Activated CD8-positive, alpha-beta T cell treated with anti-CD3 and anti-CD28 coated beads, Interleukin-2, amount 10 ng/mL, durations not matched to agents 7 days and 5 days (primary cell): ENCODE measurements around the gene SIGLEC11. TPM values are rescaled to one million over a fixed set of nuclear protein-coding genes. Genes with fewer than 3 reads are reported as not detected.
A peak's percentile ranks its signal among the peaks of the same experiment; 100 is the strongest.
"Not testable (repeated sequence)": the region's sequence is repeated elsewhere in the genome, so short reads cannot be mapped to it uniquely, and the experiment has no call there.

Experiments
- ATAC-seq: fragments of 150-1000 bp; cut with Tn5 transposase; one replicate; pipeline ENCODE4 v1.10.0; 2021; ENCODE audit warnings: moderate library complexity
- CTCF ChIA-PET: fragments of 350-600 bp; sonication (Branson Sonifier 250); formaldehyde crosslinking; loops from one replicate; lab custom pipeline; 2021; ENCODE audit warnings: antibody characterized with exemption; lab: Charles Lee
- POLR2A ChIA-PET: fragments of 350-600 bp; sonication (Branson Sonifier 250); formaldehyde crosslinking; loops from one replicate; lab custom pipeline; 2021; ENCODE audit warnings: antibody characterized with exemption; lab: Charles Lee
- DNase-seq: peaks from one replicate; pipeline ENCODE4 v3.0.0-alpha.2; 2020
- H3K27ac Mint-ChIP-seq: one replicate; pipeline ENCODE4 v1.8.0; 2021; ENCODE audit warnings: mild to moderate bottlenecking, mixed read lengths
- H3K27me3 Mint-ChIP-seq: one replicate; pipeline ENCODE4 v1.8.0; 2021; ENCODE audit warnings: low read depth, mixed read lengths
- H3K36me3 Mint-ChIP-seq: one replicate; pipeline ENCODE4 v1.8.0; 2021; ENCODE audit warnings: low read depth, mixed read lengths
- H3K4me1 Mint-ChIP-seq: one replicate; pipeline ENCODE4 v1.8.0; 2021; ENCODE audit warnings: low read depth, mixed read lengths
- H3K4me3 Mint-ChIP-seq: one replicate; pipeline ENCODE4 v1.8.0; 2021; ENCODE audit warnings: mild to moderate bottlenecking, mixed read lengths
- H3K9me3 Mint-ChIP-seq: one replicate; pipeline ENCODE4 v1.8.0; 2022; ENCODE audit warnings: mixed read lengths; ENCODE audit not compliant: insufficient read depth
- total RNA-seq, 2 experiments: library from RNA; stranded (reverse); gene quantifications; one replicate each; pipeline ENCODE4 v1.2.3, GENCODE V29; 2021

SIGLEC11 gene
- total RNA-seq, 2 experiments from 2014 or later: not detected

DNA sequence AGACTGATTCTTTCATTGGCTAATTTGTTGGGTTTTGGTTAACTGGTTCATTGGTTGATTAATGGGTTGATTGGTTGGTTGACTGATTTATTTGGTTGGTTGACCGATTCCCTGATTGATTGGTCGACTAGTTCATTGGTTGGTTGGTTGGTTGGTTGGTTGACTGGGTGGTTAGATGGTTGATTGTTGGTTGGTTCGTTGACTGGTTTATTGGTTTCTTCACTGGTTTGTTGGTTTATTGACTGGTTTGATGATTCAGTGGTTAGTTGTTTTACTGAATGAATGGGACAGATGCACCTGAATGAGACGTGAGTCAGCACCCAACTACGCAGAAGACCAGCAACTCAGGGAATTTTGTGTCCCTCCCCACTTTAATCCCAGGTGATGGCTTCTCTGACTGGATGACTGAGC is 28.9 kb downstream of the SIGLEC11 start:
- CTCF ChIA-PET: no interaction called here
- peak overlapping the region; percentile 22 for H3K27ac Mint-ChIP-seq
- POLR2A ChIA-PET: no interaction called here

DNA sequence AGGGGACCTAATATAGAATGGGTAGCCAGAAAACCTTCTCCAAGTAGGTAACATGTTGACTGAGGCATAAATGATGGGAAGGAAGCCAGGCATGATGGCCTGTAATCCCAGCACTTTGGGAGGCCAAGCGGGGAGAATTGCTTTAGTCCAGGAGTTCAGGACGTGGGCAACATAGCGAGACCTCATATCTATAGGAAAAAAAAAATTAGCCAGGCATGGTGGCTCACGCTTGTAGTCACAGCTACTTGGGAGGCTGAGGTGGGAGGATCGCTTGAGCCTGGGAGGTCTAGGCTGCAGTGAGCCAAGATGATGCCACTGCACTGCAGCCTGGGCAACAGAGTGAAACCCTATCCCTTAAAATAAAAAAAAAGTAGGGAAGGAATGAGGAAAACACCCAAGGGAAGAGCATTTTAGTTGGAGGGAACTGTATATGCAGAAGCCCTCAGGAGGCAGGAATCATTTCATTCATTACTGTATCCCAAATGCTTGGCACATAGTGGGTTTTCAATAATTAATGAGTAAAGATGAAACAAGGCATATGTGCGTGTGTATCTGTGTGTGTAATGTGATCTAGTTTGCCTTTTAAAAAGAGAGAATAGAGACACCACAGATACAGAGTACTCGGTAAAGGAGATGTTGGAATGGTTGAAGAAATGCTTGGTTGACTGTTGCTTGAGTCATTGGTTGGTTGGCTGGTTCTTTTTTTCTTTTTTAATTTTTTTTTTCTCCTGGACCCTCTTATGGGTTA is 29.5 kb downstream of the SIGLEC11 start:
- ChIA-PET CTCF (no interaction called here), POLR2A (no interaction called here)
- peak overlapping the region; percentile 19 for H3K4me3 Mint-ChIP-seq
- peak overlapping the region; percentile 3 for H3K27ac Mint-ChIP-seq
- no peaks in the 10 kb centered on the region for H3K9me3 Mint-ChIP-seq
- H3K4me1 Mint-ChIP-seq: peaks cover 61% of the 10 kb centered on the region
- DNase-seq: no peak
- peaks cover 44% of the 10 kb centered on the region for H3K36me3 Mint-ChIP-seq
- no peak for ATAC-seq
- H3K27me3 Mint-ChIP-seq: peaks cover 3% of the 10 kb centered on the region

More for the DNA sequence above, 28.9 kb downstream of the SIGLEC11 start:
- H3K9me3 Mint-ChIP-seq: no peaks in the 10 kb centered on the region
- peaks cover 5% of the 10 kb centered on the region for H3K27me3 Mint-ChIP-seq
- H3K4me3 Mint-ChIP-seq: peak overlapping the region; percentile 19
- DNase-seq (no peak), ATAC-seq (no peak)
- peaks cover 56% of the 10 kb centered on the region for H3K4me1 Mint-ChIP-seq
- peaks cover 40% of the 10 kb centered on the region for H3K36me3 Mint-ChIP-seq

DNA sequence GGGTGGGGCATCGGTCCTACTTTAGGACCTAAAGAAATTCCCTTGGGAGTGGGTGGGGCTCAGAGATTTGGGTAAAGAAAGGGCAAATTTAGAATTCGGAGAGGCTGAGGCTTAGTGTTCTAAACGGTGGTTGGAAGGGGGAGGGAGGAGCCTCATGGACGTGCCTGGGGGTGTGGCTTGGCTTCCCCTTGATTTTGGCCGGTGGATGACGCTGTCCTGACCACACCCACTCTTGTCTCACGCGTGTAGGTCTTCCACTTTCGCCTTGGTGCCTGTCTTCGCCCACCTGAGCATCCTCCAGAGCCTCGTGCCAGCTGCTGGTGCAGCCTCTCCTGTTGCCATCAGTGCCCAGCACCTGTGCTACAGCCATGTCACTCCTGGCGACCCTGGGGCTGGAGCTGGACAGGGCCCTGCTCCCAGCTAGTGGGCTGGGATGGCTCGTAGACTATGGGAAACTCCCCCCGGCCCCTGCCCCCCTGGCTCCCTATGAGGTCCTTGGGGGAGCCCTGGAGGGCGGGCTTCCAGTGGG is 30.4 kb downstream of the SIGLEC11 start:
- Mint-ChIP-seq H3K4me3 (peak overlapping the region; percentile 97), H3K9me3 (no peaks in the 10 kb centered on the region), H3K27me3 (no peaks in the 10 kb centered on the region), H3K27ac (peak overlapping the region; percentile 30), H3K36me3 (peaks cover 49% of the 10 kb centered on the region), H3K4me1 (peaks cover 65% of the 10 kb centered on the region)
- ATAC-seq (no peak), DNase-seq (peak; percentile 26)
- ChIA-PET CTCF (interaction anchor here (1.0 kb wide), 1 partner anchor 67 kb away, joined by 3 read pairs; no protein-coding TSS in a partner anchor), POLR2A (interaction anchor here (1.1 to 2.5 kb wide), 3 partner anchors 19 to 205 kb away, joined by 3 to 16 read pairs (median 14); partner anchors contain the start of genes AKT1S1 and TBC1D17)

DNA sequence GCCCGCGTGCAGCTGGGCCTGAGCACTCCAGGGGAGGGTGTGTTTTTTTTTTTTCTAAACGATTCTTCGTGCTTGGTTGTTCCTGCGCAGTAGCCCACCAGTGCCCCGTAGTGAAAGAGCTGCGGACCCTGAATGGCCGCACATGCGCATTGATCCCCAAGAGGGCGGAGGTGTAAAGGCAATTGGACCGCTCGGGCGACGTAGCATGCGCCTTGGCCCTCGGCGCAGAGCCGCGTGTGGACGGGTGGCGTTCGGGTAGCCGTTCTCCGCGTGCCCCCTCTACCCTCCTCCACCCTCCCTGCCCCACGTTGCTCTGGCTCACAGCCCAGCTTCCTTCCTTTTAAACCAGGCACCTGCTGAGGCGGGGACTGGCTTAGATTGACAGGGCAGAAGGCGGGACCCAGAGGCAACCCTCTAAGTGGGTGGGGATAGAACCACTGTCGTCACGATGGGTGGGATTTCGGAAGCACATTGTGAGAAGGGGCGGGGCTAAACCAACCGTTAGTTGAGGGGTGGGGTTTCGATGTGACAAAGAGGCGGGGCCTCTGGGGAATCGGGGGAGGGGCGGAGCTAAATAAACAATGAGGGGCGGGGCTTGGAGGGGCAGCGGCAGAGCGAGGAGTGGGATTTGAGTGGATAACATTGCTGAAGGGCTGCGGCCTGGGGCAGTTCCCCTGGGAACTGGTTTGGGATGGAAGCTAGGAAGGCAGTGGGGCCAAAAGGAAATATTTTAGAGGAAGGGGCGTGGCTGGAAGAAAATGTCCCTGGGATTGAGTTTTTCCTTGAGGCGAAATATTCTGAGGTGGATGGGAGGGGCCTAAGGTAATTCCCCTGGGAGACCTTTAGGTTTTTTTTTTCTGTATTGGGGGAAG is 31.1 kb downstream of the SIGLEC11 start:
- CTCF ChIA-PET: interaction anchor here (1.0 to 3.3 kb wide), 3 partner anchors 8 to 96 kb away, joined by 3 to 11 read pairs (median 3); partner anchors contain the start of genes VRK3 and ZNF473
- Mint-ChIP-seq H3K27me3 (no peaks in the 10 kb centered on the region), H3K9me3 (no peaks in the 10 kb centered on the region), H3K4me1 (peaks cover 70% of the 10 kb centered on the region), H3K27ac (peak overlapping the region; percentile 99), H3K4me3 (peak overlapping the region; percentile 97), H3K36me3 (peaks cover 52% of the 10 kb centered on the region)
- DNase-seq (peak; percentile 97), ATAC-seq (peak; percentile 84)
- POLR2A ChIA-PET: interaction anchor here (0.8 to 2.5 kb wide), 17 partner anchors 11 to 875 kb away, joined by 3 to 27 read pairs (median 4); partner anchors contain the start of genes AKT1S1, AP2A1, IL4I1 and SCAF1

DNA sequence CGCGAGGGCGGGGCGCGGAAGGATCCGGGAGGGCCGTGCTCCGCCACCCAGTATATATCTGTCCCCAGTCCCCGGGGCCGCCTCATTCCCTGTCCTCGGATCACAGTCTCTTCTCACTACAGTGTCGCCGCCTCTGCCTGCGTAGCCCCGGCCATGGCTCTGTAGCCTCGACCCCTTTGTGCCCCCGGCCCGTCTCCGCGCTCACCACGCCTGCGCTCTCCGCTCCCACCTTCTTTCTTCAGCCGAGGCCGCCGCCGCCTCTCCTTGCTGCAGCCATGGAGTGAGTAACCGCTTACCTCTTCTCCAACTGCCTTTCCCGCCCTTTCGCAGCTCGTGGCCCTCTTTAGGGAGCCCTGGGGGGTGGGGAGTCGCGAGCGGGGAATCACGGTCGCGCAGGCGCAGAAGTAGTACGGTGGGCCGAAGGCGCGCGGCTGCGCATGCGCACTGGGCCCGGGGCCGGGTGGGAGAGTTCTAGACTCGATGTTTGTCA is 31.8 kb downstream of the SIGLEC11 start, which contains the start of the genes ATF5 and NUP62:
Gene ATF5, plus strand, starts transcription at position 85 of the 490 bp plus-strand sequence. CDS start 1,646 bp downstream, outside the sequence.
Gene NUP62, minus strand, starts transcription at position 384 of the 490 bp plus-strand sequence. CDS start 19,697 bp downstream, outside the sequence.
- H3K36me3 Mint-ChIP-seq: peaks cover 58% of the 10 kb centered on the region
- POLR2A ChIA-PET: interaction anchor here (0.8 to 2.5 kb wide), 17 partner anchors 10 to 876 kb away, joined by 3 to 27 read pairs (median 4); partner anchors contain the start of genes AKT1S1, AP2A1, IL4I1 and SCAF1
- H3K4me1 Mint-ChIP-seq: peaks cover 70% of the 10 kb centered on the region
- peak within 1 kb of the TSS; percentile 97 for H3K4me3 Mint-ChIP-seq
- DNase-seq (peak; percentile 93), ATAC-seq (peak; percentile 56)
- peak within 1 kb of the TSS; percentile 99 for H3K27ac Mint-ChIP-seq
- no peaks in the 10 kb centered on the region for H3K27me3 Mint-ChIP-seq
- no peaks in the 10 kb centered on the region for H3K9me3 Mint-ChIP-seq
- CTCF ChIA-PET: interaction anchor here (0.7 to 3.3 kb wide), 6 partner anchors 9 to 96 kb away, joined by 3 to 11 read pairs (median 4); partner anchors contain the start of genes VRK3 and ZNF473

DNA sequence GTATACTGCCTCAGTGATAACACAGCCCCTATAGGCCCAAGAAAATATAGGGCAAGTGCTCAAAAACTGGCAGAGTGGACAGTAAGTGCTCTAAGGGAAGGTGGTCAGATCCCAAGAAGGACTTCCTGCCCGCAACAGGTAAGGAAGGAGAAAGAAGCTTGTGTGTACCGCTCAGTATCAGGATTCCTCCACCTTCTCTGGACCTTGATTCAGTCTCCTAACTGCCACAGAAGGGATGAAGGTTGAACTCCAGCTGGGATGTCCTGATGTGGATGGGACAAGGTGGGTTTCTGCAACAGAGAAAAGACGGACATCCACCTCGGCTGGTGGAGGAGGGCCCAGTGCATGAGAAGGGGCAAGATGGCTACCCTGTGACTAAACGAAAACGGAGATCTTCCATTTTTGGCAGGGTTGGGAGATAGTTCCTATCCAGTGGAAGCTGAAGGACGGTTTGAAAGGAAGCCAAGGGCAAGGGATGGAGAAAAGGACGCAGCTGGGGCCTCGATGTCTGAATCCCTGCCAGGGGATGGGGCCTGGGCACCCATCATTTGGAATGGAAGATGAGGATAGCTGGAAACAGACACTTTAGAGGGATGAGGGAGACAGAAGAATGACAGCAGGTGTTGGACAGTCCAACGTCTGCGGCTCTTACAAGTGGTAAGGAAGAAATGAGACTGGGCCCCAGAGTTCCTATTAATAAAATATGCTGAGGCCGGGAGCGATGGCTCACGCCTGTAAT is 33.3 kb downstream of the SIGLEC11 start:
- ChIA-PET CTCF (interaction anchor here (1.5 to 3.3 kb wide), 4 partner anchors 9 to 16 kb away, joined by 4 to 11 read pairs (median 6); no protein-coding TSS in a partner anchor), POLR2A (interaction anchor here (0.7 to 2.5 kb wide), 7 partner anchors 16 to 90 kb away, joined by 3 to 27 read pairs (median 4); partner anchors contain the start of genes IL4I1 and PTOV1)
- H3K4me3 Mint-ChIP-seq: peak overlapping the region; percentile 97
- H3K4me1 Mint-ChIP-seq: peaks cover 61% of the 10 kb centered on the region
- H3K9me3 Mint-ChIP-seq: no peaks in the 10 kb centered on the region
- peak overlapping the region; percentile 75 for H3K27ac Mint-ChIP-seq
- DNase-seq (no peak), ATAC-seq (no peak)
- H3K36me3 Mint-ChIP-seq: peaks cover 62% of the 10 kb centered on the region
- H3K27me3 Mint-ChIP-seq: no peaks in the 10 kb centered on the region

DNA sequence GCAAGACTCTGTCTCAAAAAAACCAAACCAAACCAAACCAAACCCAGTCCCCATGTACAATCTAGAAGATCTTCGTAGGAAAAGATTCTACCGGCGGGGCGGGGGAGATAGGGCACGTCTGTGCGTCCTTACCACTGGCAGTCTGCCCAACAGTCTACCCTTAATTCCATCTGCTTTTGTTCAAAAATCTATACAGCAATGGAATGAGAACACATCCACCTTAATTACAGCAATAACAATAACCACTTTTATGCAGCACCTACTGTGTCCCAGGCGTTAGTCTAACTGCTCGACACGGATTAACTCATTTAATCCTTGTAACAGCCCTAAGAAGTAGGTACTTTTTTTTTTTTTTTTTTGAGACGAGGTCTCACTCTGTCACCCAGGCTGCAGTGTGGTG is 34.5 kb downstream of the SIGLEC11 start:
- no peak overlapping the region for H3K27ac Mint-ChIP-seq
- ATAC-seq (no peak), DNase-seq (no peak)
- CTCF ChIA-PET: interaction anchor here (0.7 kb wide), 1 partner anchor 210 kb away, joined by 4 read pairs; no protein-coding TSS in a partner anchor
- no peaks in the 10 kb centered on the region for H3K27me3 Mint-ChIP-seq
- POLR2A ChIA-PET: interaction anchor here (0.7 to 1.4 kb wide), 2 partner anchors 29 to 50 kb away, joined by 3 read pairs; no protein-coding TSS in a partner anchor
- H3K9me3 Mint-ChIP-seq: no peaks in the 10 kb centered on the region
- peaks cover 58% of the 10 kb centered on the region for H3K4me1 Mint-ChIP-seq
- H3K4me3 Mint-ChIP-seq: no peak overlapping the region
- H3K36me3 Mint-ChIP-seq: peaks cover 63% of the 10 kb centered on the region

DNA sequence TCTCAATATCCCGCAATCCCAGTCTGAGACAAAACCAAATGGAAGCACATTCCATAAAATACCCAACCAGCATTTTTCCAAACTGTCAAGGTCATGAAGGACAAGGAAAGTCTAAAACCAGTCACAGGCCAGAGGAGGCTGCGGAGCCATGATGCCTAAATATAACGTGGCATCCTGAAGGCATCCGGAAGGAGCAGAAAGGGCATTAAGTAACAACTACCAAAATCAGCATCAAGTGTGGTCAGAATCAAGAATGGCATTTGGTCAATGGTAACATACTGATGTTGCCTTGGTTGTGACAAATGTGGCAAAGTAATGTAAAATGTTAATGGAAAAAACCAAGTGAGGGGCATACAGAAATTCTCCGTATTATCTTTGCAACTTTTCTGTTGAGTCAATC is 35.5 kb downstream of the SIGLEC11 start:
- Mint-ChIP-seq H3K4me1 (peaks cover 57% of the 10 kb centered on the region), H3K36me3 (peaks cover 66% of the 10 kb centered on the region), H3K27ac (no peak overlapping the region), H3K27me3 (no peaks in the 10 kb centered on the region), H3K4me3 (no peak overlapping the region), H3K9me3 (no peaks in the 10 kb centered on the region)
- ATAC-seq (no peak), DNase-seq (no peak)
- ChIA-PET POLR2A (no interaction called here), CTCF (no interaction called here)

DNA sequence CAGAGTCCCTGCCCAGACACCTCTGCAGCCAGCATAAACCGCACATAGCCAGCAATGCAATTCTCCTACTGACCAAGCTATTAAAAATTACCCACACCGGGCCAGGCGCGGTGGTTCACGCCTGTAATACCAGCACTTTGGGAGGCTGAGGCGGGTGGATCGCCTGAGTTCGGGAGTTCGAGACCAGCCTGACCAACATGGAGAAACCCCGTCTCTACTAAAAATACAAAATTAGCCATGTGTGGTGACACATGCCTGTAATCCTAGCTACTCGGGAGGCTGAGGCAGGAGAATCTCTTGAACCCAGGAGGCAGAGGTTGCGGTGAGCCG is 36.1 kb downstream of the SIGLEC11 start:
- H3K4me3 Mint-ChIP-seq, H3K27me3 Mint-ChIP-seq, DNase-seq, POLR2A ChIA-PET, CTCF ChIA-PET, H3K27ac Mint-ChIP-seq, ATAC-seq, H3K9me3 Mint-ChIP-seq: not testable (repeated sequence)
- Mint-ChIP-seq H3K4me1 (peaks cover 53% of the 10 kb centered on the region), H3K36me3 (peaks cover 66% of the 10 kb centered on the region)

DNA sequence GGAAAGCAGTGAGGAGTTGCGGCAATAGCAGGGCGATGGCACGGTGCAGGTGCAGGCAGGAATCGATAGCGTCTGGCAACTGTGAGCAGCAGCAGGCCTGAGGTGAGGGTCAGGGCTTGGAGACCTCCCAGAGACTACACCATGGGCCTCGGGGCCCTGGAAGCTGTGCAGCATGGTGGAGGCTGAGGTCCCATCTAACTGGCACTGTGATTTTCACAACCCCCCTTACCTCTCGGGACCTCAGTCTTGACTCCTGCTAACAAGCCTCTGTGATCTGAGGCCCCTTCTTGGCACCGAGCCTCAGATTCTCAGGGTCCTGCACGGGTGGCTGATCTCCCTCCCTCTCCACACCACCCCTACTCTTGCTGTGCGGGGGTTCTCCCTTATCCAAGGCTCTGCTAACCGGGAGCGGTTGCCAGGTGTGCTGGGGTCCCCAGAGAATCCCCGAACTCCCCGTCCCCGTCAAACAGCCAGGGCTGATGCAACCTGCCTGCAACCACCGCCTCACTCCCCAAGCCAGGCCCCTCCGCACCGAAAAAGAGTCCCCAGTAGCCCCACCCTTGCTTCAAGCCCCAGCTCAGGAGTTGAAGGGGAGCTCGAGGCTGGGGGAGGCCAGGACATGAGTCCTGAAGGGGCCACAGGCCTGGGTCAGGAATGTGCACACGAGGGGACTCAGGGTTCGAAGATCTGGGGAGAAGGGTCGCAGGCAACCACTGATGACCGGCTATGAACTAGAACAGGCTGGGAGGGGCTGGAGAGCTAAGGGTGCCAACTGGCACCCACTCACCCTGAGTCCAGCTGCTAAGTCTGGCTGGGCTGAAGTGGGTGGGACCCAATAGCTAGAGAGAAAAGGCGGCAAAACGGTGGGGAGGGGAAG is 36.7 kb downstream of the SIGLEC11 start:
- POLR2A ChIA-PET: no interaction called here
- no peak overlapping the region for H3K27ac Mint-ChIP-seq
- peaks cover 64% of the 10 kb centered on the region for H3K36me3 Mint-ChIP-seq
- DNase-seq (no peak), ATAC-seq (no peak)
- H3K27me3 Mint-ChIP-seq: no peaks in the 10 kb centered on the region
- no peaks in the 10 kb centered on the region for H3K9me3 Mint-ChIP-seq
- H3K4me3 Mint-ChIP-seq: no peak overlapping the region
- CTCF ChIA-PET: no interaction called here
- peaks cover 50% of the 10 kb centered on the region for H3K4me1 Mint-ChIP-seq
